HuH-7.5 (cell line): ENCODE results near the gene DRD4.

ENCODE experiments used
- DNase-seq: peaks from one replicate; pipeline ENCODE4 v3.0.0; 2011; ENCODE audit warnings: low spot score

DRD4 gene

DNA sequence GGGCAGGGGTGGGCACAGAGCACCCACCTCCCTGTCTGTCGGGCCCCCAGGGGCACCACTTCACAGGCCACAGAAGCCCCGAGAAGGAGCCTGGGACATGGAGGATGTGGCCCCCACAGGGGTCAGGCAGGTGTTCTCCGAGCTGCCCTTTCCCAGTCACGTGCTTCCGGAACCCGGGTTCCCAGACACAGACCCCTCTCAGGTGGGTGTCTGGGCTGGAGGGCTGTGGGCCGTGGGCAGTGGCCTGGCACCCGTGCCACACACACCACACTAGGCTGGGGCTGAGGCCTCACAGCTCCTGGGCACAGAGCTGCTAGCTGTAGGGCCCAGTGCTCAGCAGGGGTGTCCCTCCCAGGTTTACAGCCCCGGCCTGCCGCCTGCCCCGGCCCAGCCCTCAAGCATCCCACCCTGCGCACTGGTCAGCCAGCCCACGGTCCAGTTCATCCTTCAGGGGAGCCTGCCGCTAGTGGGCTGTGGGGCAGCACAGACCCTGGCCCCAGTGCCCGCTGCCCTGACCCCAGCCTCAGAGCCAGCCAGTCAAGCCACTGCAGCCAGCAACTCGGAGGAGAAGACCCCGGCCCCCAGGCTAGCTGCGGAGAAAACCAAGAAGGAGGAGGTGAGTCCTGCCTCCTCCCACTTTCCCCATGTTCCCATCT, 26.8 kb upstream of the DRD4 start:
- no peak for DNase-seq

DNA sequence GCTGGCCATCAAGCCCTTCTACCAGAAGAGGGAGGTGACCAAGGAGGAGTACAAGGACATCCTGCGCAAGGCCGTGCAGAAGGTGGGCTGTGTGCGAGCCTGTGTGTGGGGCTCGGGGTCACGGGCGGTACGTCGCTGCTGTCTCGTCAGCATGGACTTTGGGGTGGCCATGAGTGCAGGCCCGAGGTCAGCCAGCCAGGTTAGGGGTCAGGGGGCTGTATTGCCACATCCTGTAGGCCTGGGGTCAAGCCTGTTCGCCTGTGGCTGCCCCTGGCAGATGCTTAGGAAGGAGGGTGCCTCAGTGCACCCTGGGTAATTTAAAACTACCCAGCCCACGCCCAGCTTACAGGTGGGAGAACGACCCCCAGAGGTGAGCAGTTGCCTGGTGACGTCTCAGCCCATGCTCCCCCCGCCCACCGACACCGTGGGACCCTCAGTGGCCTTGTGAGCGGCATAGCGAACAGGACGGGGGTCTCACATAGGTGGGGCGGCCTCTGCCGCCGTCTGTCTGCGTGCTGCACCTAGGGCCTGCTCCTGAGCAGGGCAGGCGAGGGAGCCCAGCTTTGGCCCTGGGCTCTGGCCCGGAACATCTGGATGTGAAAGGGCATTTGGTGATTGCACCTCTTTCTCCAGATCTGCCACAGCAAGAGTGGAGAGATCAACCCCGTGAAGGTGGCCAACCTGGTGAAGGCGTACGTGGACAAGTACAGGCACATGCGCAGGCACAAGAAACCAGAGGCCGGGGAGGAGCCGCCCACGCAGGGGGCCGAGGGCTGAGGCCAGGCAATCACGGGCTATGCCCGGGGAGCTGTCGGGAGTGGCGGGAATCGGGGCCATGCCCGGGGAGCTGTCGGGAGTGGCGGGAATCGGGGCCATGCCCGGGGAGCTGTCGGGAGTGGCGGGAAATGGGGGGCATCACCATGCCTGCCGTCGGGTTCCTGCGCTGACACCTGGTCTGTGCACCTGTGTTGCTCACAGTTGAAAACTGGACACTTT, 25.8 kb upstream of the DRD4 start:
- DNase-seq: no peak

DNA sequence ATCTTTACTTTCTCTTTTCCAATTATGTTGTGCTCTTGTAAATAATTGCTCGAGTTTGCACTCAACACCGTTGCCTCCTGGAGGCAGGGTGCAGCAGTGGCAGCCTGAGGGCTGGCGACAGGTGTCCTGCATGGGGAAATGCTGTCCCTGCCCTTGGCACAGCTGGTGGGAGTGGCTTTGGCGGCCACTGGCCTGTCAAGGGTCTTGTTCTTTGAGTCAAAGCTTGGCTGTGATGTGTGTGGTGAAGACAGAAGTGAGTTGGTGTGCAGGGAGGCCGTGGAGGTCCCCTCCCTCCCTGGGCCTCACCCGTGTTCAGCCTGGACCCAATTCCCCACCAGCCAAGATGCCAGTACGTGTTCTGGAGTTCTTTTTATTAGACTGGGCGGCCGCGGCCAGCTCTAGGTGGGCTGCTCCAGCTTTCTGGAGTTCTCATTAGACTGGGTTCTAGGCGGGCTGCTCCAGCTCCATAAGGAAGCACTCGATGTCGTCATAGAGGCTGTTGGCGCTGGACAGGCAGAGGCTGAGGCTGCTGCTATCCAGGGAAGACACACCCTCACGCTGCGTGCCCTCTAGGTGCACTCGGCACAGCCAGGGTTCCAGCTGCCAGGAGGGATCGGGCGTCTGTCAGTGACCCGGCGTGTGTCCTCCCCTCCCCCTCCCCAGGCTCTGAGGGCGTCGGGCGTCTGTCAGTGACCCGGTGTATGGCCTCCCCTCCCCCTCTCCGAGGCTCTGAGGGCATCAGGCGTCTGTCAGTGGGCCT, 24.7 kb upstream of the DRD4 start:
- no peak for DNase-seq

DNA sequence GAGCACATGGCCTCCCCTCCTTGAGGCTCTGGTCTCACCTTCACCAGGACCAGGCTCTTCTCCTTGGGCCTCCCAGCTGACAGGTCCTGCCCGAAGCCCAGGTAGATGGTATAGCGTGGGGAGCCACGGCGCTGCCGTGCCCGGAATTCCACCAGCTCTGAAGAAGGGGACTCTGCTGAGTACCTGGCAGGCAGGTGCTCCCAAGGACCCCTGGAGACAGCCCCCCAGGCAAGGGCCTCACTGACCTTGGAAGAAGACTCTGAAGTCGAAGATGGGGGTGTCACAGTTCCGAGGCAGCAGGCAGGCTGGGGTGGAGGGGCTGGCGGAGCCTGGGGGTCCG, 24.1 kb upstream of the DRD4 start:
- DNase-seq: no peak

DNA sequence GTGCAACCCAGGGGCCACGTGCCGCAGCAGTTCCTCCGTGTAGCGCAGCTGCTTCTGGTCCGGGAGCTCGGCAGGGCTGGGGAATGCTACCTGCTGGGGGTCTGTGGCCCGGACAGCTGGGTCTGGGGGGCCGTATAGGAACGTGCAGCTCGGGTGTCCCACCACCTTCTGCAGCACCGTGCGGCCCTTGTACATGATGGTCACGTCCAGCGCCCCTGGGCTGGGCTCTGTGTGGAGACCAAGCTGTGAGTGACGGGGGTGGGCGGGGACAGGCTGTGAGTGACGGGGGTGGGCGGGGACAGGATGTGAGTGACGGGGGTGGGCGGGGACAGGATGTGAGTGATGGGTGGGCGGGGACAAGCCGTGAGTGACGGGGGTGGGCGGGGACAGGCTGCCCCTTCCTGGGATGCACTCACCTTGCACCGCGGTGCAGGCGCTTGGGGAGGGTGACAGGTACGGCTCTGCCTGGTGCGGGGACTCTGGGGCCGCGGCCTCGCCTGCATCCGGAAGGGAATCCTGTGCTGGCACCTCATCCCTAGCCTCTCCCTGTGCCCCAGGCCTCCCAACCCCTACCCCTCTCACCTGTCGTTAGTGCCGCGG, 23.6 kb upstream of the DRD4 start:
- peak; percentile 55 for DNase-seq

DNA sequence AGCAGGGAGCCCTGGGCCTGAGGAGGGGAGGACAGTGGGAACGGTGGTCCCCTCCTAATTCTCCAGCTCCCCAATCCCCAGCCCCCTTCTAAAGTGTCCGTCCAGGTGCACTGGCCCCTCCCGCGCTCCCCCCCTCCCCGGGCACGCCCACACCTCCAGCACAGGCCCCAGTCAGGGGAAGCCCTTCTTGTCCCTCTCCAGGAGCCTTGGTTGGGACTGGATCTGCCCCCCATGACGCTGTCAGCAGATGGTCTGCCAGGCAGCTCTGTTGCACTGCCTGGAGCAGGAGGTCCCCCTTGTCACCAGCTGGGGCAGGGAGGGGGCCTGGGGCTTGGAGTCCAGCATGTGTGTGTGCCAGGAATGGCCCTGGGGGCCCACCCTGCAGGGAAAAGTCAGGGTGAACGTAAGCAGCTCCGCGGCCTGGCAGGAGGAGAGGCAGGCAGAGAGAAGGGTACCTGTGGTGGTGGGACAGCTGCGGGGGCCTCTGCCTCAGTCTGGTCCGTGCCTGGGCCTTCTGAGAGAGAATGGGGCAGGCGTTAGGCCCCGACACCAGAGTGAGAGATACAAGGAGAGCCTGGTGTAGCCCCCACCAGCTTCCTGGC, 22.9 kb upstream of the DRD4 start:
- no peak for DNase-seq

DNA sequence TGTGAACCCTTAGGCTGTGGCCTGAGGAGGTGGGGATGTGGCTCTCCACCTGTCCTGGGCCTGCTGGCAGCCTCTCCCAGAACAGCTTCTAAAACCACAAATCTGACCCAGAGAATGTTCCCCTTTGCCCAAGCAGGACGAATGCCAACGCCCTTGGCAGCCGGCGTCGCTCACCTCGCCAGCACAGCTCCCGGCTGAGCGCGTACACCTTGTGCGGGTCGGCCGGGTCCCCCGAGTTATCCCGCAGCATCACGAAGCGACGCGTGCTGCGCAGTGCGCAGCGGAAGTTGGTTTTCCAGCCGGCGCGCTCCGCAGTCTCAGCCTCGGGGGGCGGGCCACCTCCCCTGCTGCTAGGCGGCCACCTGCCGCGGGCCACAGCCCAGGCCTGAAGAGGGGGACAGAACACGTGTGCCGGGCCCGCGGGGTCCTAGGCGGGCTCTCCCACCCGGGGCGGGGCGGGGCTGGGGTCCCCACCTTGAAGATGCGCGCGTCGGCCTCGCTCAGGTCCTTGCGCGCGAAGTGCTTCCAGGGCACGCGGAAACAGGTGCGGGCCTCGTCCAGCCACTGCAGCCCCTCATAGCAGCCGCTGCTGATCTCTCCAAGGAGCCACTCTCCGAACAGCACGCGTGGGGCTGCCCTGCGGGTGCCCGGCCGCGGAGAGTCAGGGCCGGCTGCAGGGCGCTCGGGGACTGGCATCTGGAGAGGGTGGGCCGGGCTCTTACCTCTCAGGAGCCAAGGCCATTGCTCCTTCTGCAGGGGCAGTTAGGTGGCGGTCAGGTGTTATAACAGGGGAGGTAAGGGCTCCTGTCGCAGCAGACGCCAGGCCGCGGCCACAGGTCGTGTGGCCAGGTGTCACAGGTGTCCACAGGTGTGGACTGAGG, 22.2 kb upstream of the DRD4 start:
- no peak for DNase-seq

DNA sequence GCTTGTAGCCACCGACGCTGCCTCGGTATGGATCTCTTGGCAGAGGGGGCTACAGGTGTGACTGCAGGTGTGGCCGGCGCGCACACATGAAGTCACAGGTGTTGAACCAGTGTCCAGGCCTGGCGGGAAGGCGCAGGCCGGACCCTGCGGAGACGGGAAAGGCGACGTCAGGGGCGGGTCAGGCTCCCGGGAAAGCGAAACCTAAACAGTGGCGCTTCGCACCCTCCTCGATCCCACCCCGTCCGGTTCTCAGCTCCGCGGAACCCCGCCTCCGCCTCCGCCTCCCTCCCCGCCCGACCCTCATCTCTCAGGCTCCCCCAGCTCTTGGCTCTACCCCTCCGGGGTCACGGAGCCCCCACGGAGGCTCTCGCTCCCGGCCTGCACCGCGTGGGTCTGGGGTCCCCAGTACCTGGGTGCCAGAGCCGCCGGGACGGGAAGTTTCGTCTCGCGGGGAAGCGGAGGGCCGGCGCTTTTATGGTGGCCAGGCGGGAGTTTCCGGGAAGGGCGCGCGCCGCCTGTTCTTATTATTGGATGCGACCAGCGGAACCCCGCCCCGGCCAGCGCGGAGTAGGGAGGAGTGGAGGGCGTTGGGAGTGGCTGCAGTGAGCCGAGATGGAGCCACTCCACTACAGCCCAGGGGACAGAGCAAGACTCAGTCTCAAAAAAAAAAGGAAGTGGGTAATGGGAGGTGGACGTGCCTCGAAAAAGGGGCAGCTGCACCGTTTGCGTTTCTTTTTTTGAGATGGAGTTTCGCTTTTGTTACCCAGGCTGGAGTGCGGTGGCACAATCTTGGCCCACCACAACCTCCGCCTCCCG, 21.4 kb upstream of the DRD4 start, which contains the start of gene IRF7:
Gene IRF7, minus strand, starts transcription at position 447 of the 816 bp plus-strand sequence. CDS start 586 bp downstream, outside the sequence.
- DNase-seq: no peak

DNA sequence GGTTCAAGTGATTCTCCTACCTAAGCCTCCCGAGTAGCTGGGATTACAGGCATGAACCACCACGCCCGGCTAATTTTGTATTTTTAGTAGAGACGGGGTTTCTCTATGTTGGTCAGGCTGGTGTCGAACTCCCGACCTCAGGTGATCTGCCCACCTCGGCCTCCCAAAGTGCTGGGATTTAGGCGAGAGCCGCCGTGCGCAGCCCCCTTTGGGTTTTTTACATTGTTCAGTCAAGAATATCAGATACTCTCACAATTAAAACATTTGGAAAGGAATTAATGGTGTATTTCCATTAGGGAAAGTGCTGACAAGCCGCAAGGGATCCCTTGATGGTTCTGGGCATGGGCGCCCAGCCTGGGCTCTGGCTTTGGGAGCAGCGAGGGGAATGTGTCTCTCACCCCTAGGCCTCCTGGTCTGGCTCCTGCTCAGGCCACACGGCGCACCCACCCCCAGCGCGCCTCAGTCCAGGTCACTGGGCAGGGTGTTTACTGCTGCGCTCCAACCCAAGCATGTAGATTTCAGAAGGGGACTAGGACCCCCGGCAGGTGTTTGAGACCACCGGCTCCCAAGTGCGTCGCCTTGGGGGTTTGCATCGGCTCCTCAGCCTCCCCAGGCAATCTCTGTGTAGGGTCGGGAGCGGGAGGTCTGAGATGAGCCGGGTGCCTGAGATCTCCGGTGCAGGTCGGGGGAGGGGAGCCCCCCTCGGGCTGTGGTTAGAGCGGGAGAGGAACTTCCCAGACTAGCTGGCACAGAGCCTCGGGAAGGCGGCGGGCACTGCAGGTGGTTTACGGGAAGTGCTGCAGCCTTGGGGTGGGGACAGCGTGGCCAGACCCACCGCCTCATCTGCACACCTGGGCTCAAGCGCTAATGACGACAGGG, 20.5 kb upstream of the DRD4 start:
- DNase-seq: no peak

DNA sequence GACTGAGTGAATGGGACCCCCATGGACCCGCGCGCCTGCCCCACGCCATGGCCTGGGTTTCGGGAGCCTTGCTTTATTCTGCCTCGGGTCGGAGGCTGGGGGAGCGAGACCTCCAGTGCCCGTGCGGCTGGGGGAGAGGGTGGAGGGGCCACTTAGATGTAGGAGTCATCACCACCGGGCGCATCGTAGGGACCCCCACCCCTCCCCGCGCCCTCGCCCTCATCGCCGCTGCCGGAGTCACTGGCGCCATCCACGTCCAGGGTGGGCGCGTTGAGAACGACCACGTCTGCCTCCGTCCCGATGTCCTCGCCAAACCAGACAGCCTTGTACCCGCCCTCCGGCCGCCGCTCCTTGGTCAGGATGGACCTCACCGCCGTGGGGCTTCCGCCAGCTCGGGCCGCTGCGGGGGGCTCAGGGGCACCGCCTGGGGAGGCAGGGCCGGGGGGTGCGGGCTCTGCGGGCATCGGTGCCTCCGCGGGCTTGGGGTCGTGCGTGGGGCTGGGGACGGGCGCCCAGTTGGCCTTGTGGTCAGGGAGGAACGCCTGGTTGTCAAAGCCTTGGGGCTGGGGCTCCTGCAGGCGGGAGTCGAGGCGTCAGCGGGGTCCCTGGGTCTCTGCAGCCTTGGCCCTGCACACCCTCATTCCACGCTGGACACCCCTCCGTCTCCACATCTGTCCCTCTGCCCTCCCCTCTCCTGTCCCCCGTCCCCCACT, 19.7 kb upstream of the DRD4 start:
- DNase-seq: no peak

DNA sequence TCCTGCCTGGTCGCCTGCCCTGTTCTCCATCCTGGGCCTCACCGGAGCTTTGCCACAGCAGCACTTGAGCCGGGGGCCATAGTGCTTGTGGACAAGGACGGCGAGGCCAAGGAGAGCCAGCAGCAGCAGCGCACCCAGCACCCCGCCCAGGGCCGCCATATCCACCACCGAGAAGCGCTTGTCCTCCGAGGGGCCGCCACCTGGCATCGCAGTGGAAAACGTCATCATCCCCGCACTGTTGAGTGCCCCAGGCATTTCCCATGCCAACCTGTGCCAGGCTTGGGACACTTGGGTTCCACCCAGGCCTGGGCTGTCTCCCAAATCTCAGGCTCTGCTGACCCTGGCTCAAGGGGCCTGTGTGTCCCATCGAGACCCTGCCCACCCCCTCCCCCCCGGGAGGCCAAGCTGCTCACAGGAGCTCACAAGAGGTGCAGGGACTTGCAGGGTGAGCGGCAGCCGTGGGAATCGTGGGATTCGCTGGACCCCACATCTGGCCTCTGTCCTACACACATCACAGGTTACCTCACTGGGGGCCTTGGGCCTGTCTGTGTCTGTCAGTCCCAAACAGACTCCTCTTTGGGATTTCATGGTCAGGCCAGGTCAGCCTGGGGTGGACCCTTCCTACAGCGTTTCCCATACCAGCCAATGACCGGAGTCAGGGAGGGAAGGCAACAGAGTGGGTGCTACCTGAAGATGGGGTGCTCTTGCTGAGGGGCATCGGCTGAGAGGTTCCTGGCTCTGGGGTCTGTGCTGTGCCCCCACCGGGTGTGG, 19.0 kb upstream of the DRD4 start:
- no peak for DNase-seq

DNA sequence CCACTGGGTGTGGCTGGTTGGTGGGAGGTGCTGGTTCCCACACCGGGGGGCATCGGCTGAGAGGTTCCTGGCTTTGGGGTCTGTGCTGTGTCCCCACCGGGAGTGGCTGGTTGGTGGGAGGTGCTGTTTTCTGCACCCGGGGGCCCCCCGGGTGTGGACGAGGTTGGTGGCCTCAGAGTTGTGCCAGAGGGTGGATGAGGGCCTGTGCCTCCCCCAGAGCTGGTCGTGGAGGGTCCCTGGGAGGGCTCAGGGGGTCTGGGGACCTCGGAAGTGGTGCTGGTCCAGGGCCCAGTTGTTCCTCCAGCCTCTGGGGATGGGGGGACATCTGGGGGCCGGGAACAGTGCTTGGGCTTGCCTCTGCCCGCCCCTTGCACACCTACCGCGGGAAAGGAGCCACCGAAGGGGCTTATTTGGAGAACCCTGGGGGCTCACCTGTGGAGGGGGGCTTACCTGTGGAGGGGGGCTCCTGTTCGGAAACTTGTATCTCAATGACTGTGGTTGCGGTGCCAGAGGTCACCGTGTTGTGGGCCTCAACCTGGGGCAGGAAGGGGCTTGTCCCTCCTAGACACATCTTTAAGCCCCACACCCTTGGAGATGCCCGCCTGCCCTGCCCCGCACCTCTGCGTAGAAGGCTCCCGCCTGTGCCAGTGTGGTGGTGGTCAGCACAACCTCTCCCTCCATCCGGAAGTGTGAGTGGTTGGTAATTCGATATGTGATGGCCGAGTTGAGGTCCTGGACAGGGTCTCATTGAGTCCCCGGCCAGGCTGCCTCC, 18.0 kb upstream of the DRD4 start:
- no peak for DNase-seq

DNA sequence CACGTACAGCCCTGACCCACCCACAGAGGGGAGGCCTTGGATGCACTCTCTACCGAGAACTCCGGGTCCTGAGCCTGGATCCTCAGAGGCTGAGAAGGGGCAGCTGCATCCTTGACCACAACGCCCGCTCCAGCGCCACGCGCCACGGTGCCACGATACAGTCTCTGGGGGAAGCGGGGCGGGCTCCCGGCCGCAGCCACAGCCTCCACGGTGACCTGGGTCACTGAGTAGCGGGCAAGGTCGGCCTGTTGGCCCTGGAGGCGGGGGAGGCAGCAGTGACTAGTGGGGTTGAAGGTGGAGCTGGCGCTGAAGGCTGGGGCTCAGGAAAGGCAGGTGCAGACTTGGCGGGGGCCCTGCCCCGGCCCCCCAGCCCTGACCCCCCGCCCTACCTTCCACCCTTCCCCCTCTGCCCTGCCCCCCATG, 17.4 kb upstream of the DRD4 start:
- DNase-seq: no peak

DNA sequence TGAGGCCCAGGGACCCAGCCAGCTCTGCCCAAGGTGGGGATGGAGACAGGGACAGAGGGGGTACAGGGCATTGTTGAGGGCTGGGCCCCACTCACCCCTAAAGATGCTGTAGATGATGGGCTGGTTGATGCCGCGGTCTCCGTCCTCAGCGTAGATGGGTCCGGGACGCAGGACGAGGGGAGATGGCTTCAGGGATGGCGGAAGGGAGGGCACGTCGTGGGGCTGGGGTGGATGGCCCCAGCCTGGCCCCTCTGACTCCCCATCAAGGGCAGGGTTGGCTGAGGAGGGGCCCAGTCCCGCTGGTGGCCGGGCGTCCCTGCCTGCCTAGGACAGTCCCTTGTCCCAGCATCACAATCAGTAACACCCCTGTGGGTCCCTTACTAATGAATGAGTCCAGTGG, 16.9 kb upstream of the DRD4 start:
- no peak for DNase-seq

DNA sequence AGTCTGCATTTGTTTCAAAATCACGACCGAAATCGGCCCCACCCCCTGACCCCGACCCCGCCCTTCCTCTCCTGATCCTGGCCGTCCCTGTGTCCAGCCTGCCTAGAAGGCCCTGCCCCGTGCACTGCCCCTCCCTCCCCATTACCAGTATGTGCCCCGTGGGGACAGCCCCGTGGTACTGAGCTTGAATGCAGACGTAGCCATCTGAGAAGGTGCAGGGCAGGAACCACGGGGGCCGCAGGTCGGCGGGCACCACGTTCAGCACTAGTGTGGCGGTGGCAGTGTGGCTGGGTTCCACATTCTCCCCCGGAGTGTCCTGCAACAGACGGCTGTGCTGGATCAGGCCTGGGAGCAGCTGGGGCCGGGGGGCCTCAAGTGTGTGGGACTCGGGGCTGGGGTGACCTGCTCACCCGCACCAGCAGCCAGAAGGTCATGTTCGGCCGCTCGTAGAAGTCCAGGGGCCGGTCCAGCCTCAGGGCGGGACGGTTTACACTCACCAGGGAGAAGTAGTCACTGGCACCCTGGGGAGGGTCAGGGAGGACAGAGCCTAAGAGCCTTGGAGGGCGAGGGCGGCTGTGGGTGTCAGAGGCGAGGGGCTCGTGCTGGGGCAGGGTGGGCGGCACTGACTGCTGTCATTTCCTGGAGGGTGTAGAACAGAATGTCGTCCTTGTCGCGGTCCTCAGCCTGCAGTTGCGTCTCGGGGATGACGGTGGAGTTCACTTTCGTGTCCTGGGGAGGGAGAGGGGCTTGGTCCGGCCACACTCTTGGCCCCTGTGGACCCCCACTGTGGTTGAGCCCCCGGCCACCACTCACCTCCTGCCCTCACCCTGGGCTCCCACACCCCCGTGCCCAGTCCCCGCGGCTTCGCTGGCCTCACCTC, 15.9 kb upstream of the DRD4 start:
- no peak for DNase-seq

DNA sequence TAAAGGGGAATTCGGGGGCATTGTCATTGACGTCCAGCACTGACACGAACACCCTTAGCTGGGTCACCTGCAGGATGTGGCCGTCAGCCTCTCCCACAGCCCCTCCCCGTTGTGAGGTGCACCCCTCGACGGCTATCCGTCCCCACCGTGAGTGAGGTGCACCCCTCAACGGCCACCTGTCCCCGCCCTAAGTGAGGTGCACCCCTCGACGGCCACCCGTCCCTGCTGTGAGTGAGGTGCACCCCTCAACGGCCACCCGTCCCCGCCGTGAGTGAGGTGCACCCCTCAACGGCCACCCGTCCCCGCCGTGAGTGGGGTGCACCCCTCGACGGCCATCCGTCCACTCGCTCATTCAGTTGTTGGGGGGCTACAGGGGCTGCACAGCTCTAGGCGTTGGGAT, 15.2 kb upstream of the DRD4 start:
- DNase-seq: no peak
